WTC11 (cell line): ENCODE results near the gene NTRK3. TPM values are rescaled to one million over a fixed set of nuclear protein-coding genes. Genes with fewer than 3 reads are reported as not detected.

Source experiments
- ATAC-seq: fragments of 200-7000 bp; cut with Tn5 transposase; 2 replicates; pipeline ENCODE4 v1.10.0; 2021; ENCODE audit warnings: mild to moderate bottlenecking, moderate library complexity
- CTCF ChIA-PET: fragments of 300-600 bp; sonication (Branson Sonifier 250); formaldehyde crosslinking; loops from one replicate; lab custom pipeline; 2021; ENCODE audit warnings: antibody characterized with exemption; lab: Charles Lee
- POLR2A ChIA-PET: fragments of 350-600 bp; sonication (Branson Sonifier 250); formaldehyde crosslinking; loops from one replicate; lab custom pipeline; 2021; ENCODE audit warnings: antibody characterized with exemption; lab: Charles Lee
- DNase-seq: peaks from one replicate; pipeline ENCODE4 v3.0.0; 2021; ENCODE audit warnings: low spot score
- H3K27ac Mint-ChIP-seq: 2 replicates; pipeline ENCODE4 v1.8.0; 2021; ENCODE audit warnings: mixed read lengths
- H3K27me3 Mint-ChIP-seq: 2 replicates; pipeline ENCODE4 v1.8.0; 2021; ENCODE audit warnings: low read depth, mild to moderate bottlenecking, moderate library complexity, mixed read lengths
- H3K36me3 Mint-ChIP-seq: 2 replicates; pipeline ENCODE4 v1.8.0; 2021; ENCODE audit warnings: mixed read lengths
- H3K4me1 Mint-ChIP-seq: 2 replicates; pipeline ENCODE4 v1.8.0; 2022; ENCODE audit warnings: mixed read lengths
- H3K4me3 Mint-ChIP-seq: 2 replicates; pipeline ENCODE4 v1.8.0; 2021; ENCODE audit warnings: mild to moderate bottlenecking, moderate library complexity, mixed read lengths
- H3K9me3 Mint-ChIP-seq: 2 replicates; pipeline ENCODE4 v1.8.0; 2021; ENCODE audit warnings: mixed read lengths
- KAT7 ChIP-seq: sonication (generic); formaldehyde crosslinking; IDR thresholded peaks from 2 replicates; pipeline ENCODE4 v1.8.1; 2023; ENCODE audit warnings: missing genetic modification reagents, mild to moderate bottlenecking, borderline replicate concordance
- ZNF219 ChIP-seq: sonication (generic); formaldehyde crosslinking; IDR thresholded peaks from 2 replicates; pipeline ENCODE4 v1.8.0; 2023; ENCODE audit warnings: missing genetic modification reagents, mild to moderate bottlenecking, borderline replicate concordance
- ZNF263 ChIP-seq: sonication (generic); formaldehyde crosslinking; IDR thresholded peaks from 2 replicates; pipeline ENCODE4 v1.8.1; 2022; ENCODE audit warnings: low read depth, mild to moderate bottlenecking, moderate library complexity, missing genetic modification reagents
- ZNF396 ChIP-seq: fragments of 250-450 bp; sonication (Bioruptor Pico); IDR thresholded peaks from 2 replicates; pipeline ENCODE4 v1.8.0; 2021; ENCODE audit warnings: mild to moderate bottlenecking, moderate library complexity, borderline replicate concordance
- ZNF423 ChIP-seq: fragments of 250-450 bp; sonication (Bioruptor Pico); IDR thresholded peaks from 2 replicates; pipeline ENCODE4 v2.1.2; 2022; ENCODE audit warnings: mild to moderate bottlenecking, moderate library complexity
- total RNA-seq: library from RNA; stranded (reverse); gene quantifications from 3 replicates; pipeline ENCODE4 v1.2.3, GENCODE V29; 2021
- TF ChIP-seq, protein P1 (sequence below): fragments of 250-450 bp; sonication (Bioruptor Pico); IDR thresholded peaks from 2 replicates; pipeline ENCODE4 v1.9.0; 2021; ENCODE audit warnings: mild to moderate bottlenecking, borderline replicate concordance
- TF ChIP-seq, protein P2 (sequence below): sonication (generic); formaldehyde crosslinking; IDR thresholded peaks from 2 replicates; pipeline ENCODE4 v1.8.0; 2022; ENCODE audit warnings: mild to moderate bottlenecking, missing genetic modification reagents
- TF ChIP-seq, protein P3 (sequence below): sonication (generic); formaldehyde crosslinking; IDR thresholded peaks from 2 replicates; pipeline ENCODE4 v1.8.1; 2022; ENCODE audit warnings: missing genetic modification reagents, borderline replicate concordance
- TF ChIP-seq, protein P4 (sequence below): sonication (generic); formaldehyde crosslinking; conservative IDR thresholded peaks from 2 replicates; pipeline ENCODE4 v1.8.1; 2023; ENCODE audit warnings: mild to moderate bottlenecking, low read depth, missing genetic modification reagents, moderate library complexity
- TF ChIP-seq, protein P5 (sequence below): sonication (generic); formaldehyde crosslinking; IDR thresholded peaks from 2 replicates; pipeline ENCODE4 v1.8.1; 2022; ENCODE audit warnings: low read depth, mild to moderate bottlenecking, moderate library complexity, missing genetic modification reagents, borderline replicate concordance
- TF ChIP-seq, protein P6 (sequence below): sonication (generic); formaldehyde crosslinking; IDR thresholded peaks from 2 replicates; pipeline ENCODE4 v1.8.0; 2023; ENCODE audit warnings: missing genetic modification reagents

The NTRK3 gene
- total RNA-seq, 1 experiment from 2014 or later: 12.3 TPM

DNA sequence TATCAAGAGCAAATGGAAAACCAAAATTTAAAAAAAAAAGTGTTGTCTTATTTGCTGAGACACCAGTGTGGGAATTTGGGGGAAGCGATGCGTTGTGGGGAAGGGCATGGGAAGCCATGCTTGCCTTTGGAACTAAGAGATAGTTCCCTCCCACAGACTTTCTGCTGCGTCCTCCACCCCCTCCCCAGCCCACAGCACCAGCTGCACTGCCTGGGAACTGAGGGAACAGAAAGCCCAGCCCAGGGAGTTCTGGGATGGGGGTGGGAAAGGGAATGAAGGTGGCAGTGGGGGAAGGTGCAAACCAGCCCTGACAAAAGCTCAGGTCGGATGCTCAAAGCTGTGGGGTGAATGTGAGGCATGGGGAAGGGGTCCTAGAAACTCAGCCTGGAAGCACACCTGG, 8.1 kb upstream of the NTRK3 start (continued):
- TF ChIP-seq, protein P1, sequence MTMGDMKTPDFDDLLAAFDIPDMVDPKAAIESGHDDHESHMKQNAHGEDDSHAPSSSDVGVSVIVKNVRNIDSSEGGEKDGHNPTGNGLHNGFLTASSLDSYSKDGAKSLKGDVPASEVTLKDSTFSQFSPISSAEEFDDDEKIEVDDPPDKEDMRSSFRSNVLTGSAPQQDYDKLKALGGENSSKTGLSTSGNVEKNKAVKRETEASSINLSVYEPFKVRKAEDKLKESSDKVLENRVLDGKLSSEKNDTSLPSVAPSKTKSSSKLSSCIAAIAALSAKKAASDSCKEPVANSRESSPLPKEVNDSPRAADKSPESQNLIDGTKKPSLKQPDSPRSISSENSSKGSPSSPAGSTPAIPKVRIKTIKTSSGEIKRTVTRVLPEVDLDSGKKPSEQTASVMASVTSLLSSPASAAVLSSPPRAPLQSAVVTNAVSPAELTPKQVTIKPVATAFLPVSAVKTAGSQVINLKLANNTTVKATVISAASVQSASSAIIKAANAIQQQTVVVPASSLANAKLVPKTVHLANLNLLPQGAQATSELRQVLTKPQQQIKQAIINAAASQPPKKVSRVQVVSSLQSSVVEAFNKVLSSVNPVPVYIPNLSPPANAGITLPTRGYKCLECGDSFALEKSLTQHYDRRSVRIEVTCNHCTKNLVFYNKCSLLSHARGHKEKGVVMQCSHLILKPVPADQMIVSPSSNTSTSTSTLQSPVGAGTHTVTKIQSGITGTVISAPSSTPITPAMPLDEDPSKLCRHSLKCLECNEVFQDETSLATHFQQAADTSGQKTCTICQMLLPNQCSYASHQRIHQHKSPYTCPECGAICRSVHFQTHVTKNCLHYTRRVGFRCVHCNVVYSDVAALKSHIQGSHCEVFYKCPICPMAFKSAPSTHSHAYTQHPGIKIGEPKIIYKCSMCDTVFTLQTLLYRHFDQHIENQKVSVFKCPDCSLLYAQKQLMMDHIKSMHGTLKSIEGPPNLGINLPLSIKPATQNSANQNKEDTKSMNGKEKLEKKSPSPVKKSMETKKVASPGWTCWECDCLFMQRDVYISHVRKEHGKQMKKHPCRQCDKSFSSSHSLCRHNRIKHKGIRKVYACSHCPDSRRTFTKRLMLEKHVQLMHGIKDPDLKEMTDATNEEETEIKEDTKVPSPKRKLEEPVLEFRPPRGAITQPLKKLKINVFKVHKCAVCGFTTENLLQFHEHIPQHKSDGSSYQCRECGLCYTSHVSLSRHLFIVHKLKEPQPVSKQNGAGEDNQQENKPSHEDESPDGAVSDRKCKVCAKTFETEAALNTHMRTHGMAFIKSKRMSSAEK: no peak
- TF ChIP-seq ZNF219: no peak
- TF ChIP-seq, protein P2, sequence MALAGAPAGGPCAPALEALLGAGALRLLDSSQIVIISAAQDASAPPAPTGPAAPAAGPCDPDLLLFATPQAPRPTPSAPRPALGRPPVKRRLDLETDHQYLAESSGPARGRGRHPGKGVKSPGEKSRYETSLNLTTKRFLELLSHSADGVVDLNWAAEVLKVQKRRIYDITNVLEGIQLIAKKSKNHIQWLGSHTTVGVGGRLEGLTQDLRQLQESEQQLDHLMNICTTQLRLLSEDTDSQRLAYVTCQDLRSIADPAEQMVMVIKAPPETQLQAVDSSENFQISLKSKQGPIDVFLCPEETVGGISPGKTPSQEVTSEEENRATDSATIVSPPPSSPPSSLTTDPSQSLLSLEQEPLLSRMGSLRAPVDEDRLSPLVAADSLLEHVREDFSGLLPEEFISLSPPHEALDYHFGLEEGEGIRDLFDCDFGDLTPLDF (CRISPR knock-in tag): no peak
- TF ChIP-seq ZNF263 (CRISPR knock-in tag): no peak
- TF ChIP-seq, protein P3, sequence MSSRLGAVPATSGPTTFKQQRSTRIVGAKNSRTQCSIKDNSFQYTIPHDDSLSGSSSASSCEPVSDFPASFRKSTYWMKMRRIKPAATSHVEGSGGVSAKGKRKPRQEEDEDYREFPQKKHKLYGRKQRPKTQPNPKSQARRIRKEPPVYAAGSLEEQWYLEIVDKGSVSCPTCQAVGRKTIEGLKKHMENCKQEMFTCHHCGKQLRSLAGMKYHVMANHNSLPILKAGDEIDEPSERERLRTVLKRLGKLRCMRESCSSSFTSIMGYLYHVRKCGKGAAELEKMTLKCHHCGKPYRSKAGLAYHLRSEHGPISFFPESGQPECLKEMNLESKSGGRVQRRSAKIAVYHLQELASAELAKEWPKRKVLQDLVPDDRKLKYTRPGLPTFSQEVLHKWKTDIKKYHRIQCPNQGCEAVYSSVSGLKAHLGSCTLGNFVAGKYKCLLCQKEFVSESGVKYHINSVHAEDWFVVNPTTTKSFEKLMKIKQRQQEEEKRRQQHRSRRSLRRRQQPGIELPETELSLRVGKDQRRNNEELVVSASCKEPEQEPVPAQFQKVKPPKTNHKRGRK (CRISPR knock-in tag): no peak
- TF ChIP-seq, protein P4, sequence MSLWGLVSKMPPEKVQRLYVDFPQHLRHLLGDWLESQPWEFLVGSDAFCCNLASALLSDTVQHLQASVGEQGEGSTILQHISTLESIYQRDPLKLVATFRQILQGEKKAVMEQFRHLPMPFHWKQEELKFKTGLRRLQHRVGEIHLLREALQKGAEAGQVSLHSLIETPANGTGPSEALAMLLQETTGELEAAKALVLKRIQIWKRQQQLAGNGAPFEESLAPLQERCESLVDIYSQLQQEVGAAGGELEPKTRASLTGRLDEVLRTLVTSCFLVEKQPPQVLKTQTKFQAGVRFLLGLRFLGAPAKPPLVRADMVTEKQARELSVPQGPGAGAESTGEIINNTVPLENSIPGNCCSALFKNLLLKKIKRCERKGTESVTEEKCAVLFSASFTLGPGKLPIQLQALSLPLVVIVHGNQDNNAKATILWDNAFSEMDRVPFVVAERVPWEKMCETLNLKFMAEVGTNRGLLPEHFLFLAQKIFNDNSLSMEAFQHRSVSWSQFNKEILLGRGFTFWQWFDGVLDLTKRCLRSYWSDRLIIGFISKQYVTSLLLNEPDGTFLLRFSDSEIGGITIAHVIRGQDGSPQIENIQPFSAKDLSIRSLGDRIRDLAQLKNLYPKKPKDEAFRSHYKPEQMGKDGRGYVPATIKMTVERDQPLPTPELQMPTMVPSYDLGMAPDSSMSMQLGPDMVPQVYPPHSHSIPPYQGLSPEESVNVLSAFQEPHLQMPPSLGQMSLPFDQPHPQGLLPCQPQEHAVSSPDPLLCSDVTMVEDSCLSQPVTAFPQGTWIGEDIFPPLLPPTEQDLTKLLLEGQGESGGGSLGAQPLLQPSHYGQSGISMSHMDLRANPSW (CRISPR knock-in tag): no peak
- TF ChIP-seq, protein P5, sequence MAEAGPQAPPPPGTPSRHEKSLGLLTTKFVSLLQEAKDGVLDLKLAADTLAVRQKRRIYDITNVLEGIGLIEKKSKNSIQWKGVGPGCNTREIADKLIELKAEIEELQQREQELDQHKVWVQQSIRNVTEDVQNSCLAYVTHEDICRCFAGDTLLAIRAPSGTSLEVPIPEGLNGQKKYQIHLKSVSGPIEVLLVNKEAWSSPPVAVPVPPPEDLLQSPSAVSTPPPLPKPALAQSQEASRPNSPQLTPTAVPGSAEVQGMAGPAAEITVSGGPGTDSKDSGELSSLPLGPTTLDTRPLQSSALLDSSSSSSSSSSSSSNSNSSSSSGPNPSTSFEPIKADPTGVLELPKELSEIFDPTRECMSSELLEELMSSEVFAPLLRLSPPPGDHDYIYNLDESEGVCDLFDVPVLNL (CRISPR knock-in tag): no peak
- TF ChIP-seq, protein P6, sequence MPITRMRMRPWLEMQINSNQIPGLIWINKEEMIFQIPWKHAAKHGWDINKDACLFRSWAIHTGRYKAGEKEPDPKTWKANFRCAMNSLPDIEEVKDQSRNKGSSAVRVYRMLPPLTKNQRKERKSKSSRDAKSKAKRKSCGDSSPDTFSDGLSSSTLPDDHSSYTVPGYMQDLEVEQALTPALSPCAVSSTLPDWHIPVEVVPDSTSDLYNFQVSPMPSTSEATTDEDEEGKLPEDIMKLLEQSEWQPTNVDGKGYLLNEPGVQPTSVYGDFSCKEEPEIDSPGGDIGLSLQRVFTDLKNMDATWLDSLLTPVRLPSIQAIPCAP (CRISPR knock-in tag): no peak
- TF ChIP-seq KAT7: no peak
- no peak for TF ChIP-seq ZNF396 (CRISPR knock-in tag)

DNA sequence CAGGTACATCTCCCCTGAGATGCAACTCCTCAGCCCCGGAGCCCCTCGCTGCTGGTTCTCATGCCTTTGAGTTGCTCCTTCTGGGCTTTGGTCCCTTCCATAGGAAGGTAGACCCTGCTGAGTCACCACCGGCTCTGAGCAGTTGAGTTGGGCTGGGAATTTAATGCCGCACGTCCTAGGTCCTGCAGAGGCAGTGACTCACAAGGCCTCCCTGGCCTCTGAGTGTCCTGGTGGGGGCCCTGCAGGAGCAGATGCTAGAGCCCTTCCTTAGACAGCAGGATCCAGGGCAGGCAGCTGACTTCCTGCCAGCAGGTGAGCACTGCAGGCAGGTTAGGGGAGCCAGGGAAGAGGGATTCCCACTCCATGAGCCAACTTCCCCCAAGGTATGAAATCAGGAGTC, 5.5 kb upstream of the NTRK3 start:
- no peak for ATAC-seq
- TF ChIP-seq, protein P5 (CRISPR knock-in tag): no peak
- TF ChIP-seq ZNF423 (CRISPR knock-in tag): peak; percentile 27; the same call in 1 of the 2 replicates
- no peaks in the 10 kb centered on the region for H3K36me3 Mint-ChIP-seq
- peaks cover 45% of the 10 kb centered on the region for H3K27me3 Mint-ChIP-seq
- ChIA-PET POLR2A (no interaction called here), CTCF (interaction anchor here (0.5 to 8.4 kb wide), 3 partner anchors 12 to 191 kb away, joined by 3 to 71 read pairs (median 10); no protein-coding TSS in a partner anchor)
- DNase-seq: no peak
- no peak overlapping the region for H3K4me3 Mint-ChIP-seq
- H3K9me3 Mint-ChIP-seq: peaks cover 3% of the 10 kb centered on the region; the same call in 1 of the 2 replicates
- H3K27ac Mint-ChIP-seq: no peak overlapping the region
- no peaks in the 10 kb centered on the region; the same call in 1 of the 2 replicates for H3K4me1 Mint-ChIP-seq
